ENCODE data around the gene ZNF772. TPM values are rescaled to one million over a fixed set of nuclear protein-coding genes. Genes with fewer than 3 reads are reported as not detected.

The ZNF772 gene
- 7.0 and 10.4 TPM in 2 replicates for total RNA-seq

GRCh38 chr19:57477191-57478008 is at the start of gene ZNF772:
ZNF772 (minus strand) TSS chr19:57477566; CDS start chr19:57477309, 257 bp downstream.

GRCh38 chr19:57499680-57500395 is 22.5 kb upstream of the ZNF772 start, which contains the start of gene ZNF773:
ZNF773 (plus strand) TSS chr19:57499938; CDS start chr19:57500081, 143 bp downstream.

GRCh38 chr19:57487477-57488298 is 10.3 kb upstream of the ZNF772 start, which contains the start of gene ZNF419:
ZNF419 (plus strand) TSS chr19:57487750; CDS start chr19:57487951, 201 bp downstream.

GRCh38 chr19:57435062-57435978 is 42.0 kb downstream of the ZNF772 start, which contains the start of gene ZNF749:
ZNF749 (plus strand) TSS chr19:57435325; CDS start chr19:57435579, 254 bp downstream.

Small RNA genes within 50 kb of the gene (small RNA-seq; reads per million reads assigned to genes)
- not detected for gene VN1R107P

Other genes starting within 250 kb of the ZNF772 start
- gene AURKC, start 246.5 kb downstream of the ZNF772 start, total RNA-seq = 0.39 and 0.73 TPM in 2 replicates
- gene ZNF805, start 236.9 kb downstream of the ZNF772 start, total RNA-seq = 16.2 and 17.4 TPM in 2 replicates
- 44.2 and 54.4 TPM in 2 replicates for gene ZNF460, start 197.1 kb downstream of the ZNF772 start, total RNA-seq
- gene ZNF543, start 157.1 kb downstream of the ZNF772 start, total RNA-seq = 5.9 and 7.0 TPM in 2 replicates
- 6.2 and 6.5 TPM in 2 replicates for gene ZNF304, start 126.3 kb downstream of the ZNF772 start, total RNA-seq
- gene TRAPPC2B, start 114.0 kb downstream of the ZNF772 start, total RNA-seq = 4.5 and 7.3 TPM in 2 replicates
- gene ZNF547, start 114.0 kb downstream of the ZNF772 start, total RNA-seq = 0.73 and 1.8 TPM in 2 replicates
- 10.9 and 11.0 TPM in 2 replicates for gene ZNF548, start 87.7 kb downstream of the ZNF772 start, total RNA-seq
- 7.3 and 8.8 TPM in 2 replicates for gene ZNF17, start 66.4 kb downstream of the ZNF772 start, total RNA-seq
- gene ZNF749, start 42.2 kb downstream of the ZNF772 start, total RNA-seq = 5.9 and 10.9 TPM in 2 replicates
- under 0.01 and 0.39 TPM in 2 replicates for gene VN1R1, start 20.4 kb downstream of the ZNF772 start, total RNA-seq
- 5.7 and 7.3 TPM in 2 replicates for gene ZNF419, start 10.2 kb upstream of the ZNF772 start, total RNA-seq
- gene ZNF773, start 22.4 kb upstream of the ZNF772 start, total RNA-seq = 8.0 and 8.5 TPM in 2 replicates
- 1.8 and 2.5 TPM in 2 replicates for gene ZNF549, start 49.8 kb upstream of the ZNF772 start, total RNA-seq
- gene ZNF550, start 82.3 kb upstream of the ZNF772 start, total RNA-seq = 5.1 and 5.9 TPM in 2 replicates
- 3.3 and 4.8 TPM in 2 replicates for gene ZNF416, start 101.3 kb upstream of the ZNF772 start, total RNA-seq
- 4.4 and 4.9 TPM in 2 replicates for gene ZIK1, start 106.6 kb upstream of the ZNF772 start, total RNA-seq
- 2.2 and 2.7 TPM in 2 replicates for gene ZNF530, start 122.3 kb upstream of the ZNF772 start, total RNA-seq
- 12.5 and 12.7 TPM in 2 replicates for gene ZNF134, start 136.7 kb upstream of the ZNF772 start, total RNA-seq
- 4.8 and 7.2 TPM in 2 replicates for gene ZNF211, start 155.6 kb upstream of the ZNF772 start, total RNA-seq
- not detected in 2 replicates for gene ZSCAN4, start 191.4 kb upstream of the ZNF772 start, total RNA-seq
- gene ZNF551, start 204.4 kb upstream of the ZNF772 start, total RNA-seq = 6.6 and 7.8 TPM in 2 replicates
- gene ZNF154, start 231.6 kb upstream of the ZNF772 start, total RNA-seq = 0.37 and 0.59 TPM in 2 replicates

All from subcutaneous preadipocyte (primary cell).